ENCODE data around the gene RNF111. TPM values are rescaled to one million over a fixed set of nuclear protein-coding genes. Genes with fewer than 3 reads are reported as not detected.

The RNF111 gene
- total and polyA plus RNA-seq, 10 of the 15 experiments (the other 5 are each of a cell fraction or from before 2014, with no cell fraction given), result 8.6 to 34.7 (median 15.7) TPM

DNA sequence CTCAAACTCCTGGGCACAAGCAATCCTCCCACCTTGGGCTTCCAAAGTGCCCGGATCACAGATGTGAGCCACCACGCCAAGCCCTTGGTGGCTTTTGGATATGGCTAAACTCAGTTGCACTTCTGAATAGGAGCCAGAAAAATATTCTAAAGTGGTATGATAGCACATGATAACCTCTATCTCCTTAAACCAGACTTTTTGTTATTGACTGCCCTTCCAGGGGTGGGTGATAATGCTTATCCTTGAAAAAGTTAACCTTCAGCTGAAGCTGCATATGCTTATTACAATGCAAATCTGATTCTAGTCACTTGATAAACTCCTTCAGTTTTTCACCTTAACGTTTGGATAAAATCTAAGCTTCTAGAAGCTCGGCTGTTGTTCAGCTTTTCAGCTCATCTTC, 123.8 kb downstream of the RNF111 start:
- Histone ChIP-seq H3K79me2 (ENCODE audit: control insufficient read depth, insufficient read depth, low read length) (peaks cover 16% of the 10 kb centered on the region), H4K20me1 (ENCODE audit: control insufficient read depth, insufficient read depth) (no peaks in the 10 kb centered on the region), H3K27me3 (replicated peaks in 1 of 2; ENCODE audit: control insufficient read depth in 2 of 2, insufficient read depth in 2 of 2, low read length in 1 of 2) (no peaks in the 10 kb centered on the region), H3K27ac (ENCODE audit: control insufficient read depth, insufficient read depth) (no peak overlapping the region), H3K4me3 (no peak overlapping the region), H2AFZ (ENCODE audit: control insufficient read depth, low read depth, low read length) (no peak overlapping the region), H3K4me1 (ENCODE audit: control insufficient read depth, insufficient read depth, low read length) (no peaks in the 10 kb centered on the region), H3K9me3 (replicated peaks; ENCODE audit: control insufficient read depth, insufficient read depth, low read length) (no peaks in the 10 kb centered on the region), H3K9ac (ENCODE audit: control insufficient read depth, insufficient read depth, low read length) (no peak overlapping the region), H3K4me2 (ENCODE audit: control insufficient read depth, insufficient read depth) (no peak overlapping the region), H3K36me3 (ENCODE audit: control insufficient read depth in 2 of 2, insufficient read depth in 2 of 2, low read length in 1 of 2) (peaks cover 10 to 49% of the 10 kb centered on the region in 2 experiments)
- intact Hi-C loops (cut with micrococcal nuclease; ENCODE audit: unreplicated experiment), result no loop called here
- TF ChIP-seq NRF1 (conservative IDR thresholded peaks at IDR 0.05; ENCODE audit: low read depth, low read length), result no peak
- no peak for TF ChIP-seq IKZF2 (IDR thresholded peaks at IDR 0.05)
- TF ChIP-seq, protein P1, sequence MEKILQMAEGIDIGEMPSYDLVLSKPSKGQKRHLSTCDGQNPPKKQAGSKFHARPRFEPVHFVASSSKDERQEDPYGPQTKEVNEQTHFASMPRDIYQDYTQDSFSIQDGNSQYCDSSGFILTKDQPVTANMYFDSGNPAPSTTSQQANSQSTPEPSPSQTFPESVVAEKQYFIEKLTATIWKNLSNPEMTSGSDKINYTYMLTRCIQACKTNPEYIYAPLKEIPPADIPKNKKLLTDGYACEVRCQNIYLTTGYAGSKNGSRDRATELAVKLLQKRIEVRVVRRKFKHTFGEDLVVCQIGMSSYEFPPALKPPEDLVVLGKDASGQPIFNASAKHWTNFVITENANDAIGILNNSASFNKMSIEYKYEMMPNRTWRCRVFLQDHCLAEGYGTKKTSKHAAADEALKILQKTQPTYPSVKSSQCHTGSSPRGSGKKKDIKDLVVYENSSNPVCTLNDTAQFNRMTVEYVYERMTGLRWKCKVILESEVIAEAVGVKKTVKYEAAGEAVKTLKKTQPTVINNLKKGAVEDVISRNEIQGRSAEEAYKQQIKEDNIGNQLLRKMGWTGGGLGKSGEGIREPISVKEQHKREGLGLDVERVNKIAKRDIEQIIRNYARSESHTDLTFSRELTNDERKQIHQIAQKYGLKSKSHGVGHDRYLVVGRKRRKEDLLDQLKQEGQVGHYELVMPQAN (conservative IDR thresholded peaks at IDR 0.05), result no peak
- TF ChIP-seq HCFC1 (IDR thresholded peaks at IDR 0.05; ENCODE audit: low read length), result no peak
- TF ChIP-seq SIN3A (IDR thresholded peaks at IDR 0.05; ENCODE audit: low read depth, low read length), result no peak
- TF ChIP-seq SMC3 (IDR thresholded peaks at IDR 0.05; ENCODE audit: borderline replicate concordance, low read length), result no peak
- no peak for TF ChIP-seq WRNIP1 (IDR thresholded peaks at IDR 0.05; ENCODE audit: borderline replicate concordance, low read depth, low read length)
- ChIA-PET RAD21 (ENCODE audit: unreplicated experiment) (interaction anchor here (1.3 kb wide), 1 partner anchor 418 kb away, joined by 3 read pairs; no protein-coding TSS in a partner anchor), POLR2A (interaction anchor here (0.5 to 1.0 kb wide), 3 partner anchors 17 to 282 kb away, joined by 3 read pairs; no protein-coding TSS in a partner anchor), CTCF (interaction anchor here (0.7 to 2.1 kb wide), 5 partner anchors 9 to 390 kb away, joined by 3 to 7 read pairs (median 4); no protein-coding TSS in a partner anchor), SMC1A (ENCODE audit: uncharacterized antibody, unreplicated experiment) (interaction anchor here (0.6 to 1.5 kb wide), 8 partner anchors 9 to 417 kb away, joined by 3 to 5 read pairs (median 3); no protein-coding TSS in a partner anchor)
- FAIRE-seq (no peak), DNase-seq (ENCODE audit: low read depth, low spot score) (no peak), ATAC-seq (no peak)
- no TSS peak for BruUV-seq (replicated peaks)
- 100% methylated on average over 4 of the region's 4 CpGs for WGBS (ENCODE audit: insufficient coverage, insufficient replicate concordance, low lambda C conversion rate, missing lambda C conversion rate)
- in situ Hi-C loops (cut with MboI), result no loop called here

All from GM12878 (cell line).